Kidney (tissue), 22 donors: ENCODE data around the gene TNFSF9. TPM values are rescaled to one million over a fixed set of nuclear protein-coding genes. Genes with fewer than 3 reads are reported as not detected.

ENCODE experiments used
- DNase-seq, 5 donors: peaks; one replicate each; pipeline ENCODE4 v3.0.0-alpha.2; 2013 to 2020
- FAIRE-seq: peaks from 2 replicates; lab custom pipeline; 2012; peaks lifted over from hg19 to GRCh38; lab: Jason Lieb, UNC
- H3K27ac ChIP-seq, 2 donors: one replicate each; pipeline ENCODE4 v1.7.0; 2013; ENCODE audit warnings: low read depth in 2 of 2, low read length in 2 of 2, inconsistent platforms in 1 of 2
- H3K27me3 ChIP-seq: one replicate; pipeline ENCODE4 v1.7.1; 2013; ENCODE audit warnings: low read length, inconsistent platforms; ENCODE audit not compliant: control insufficient read depth, insufficient read depth
- H3K36me3 ChIP-seq, 3 donors: one replicate each; pipeline versions ENCODE4 v1.7.0 to v1.7.1; 2013; ENCODE audit warnings: low read length in 3 of 3, control low read depth in 1 of 3, inconsistent platforms in 1 of 3; ENCODE audit not compliant: insufficient read depth in 3 of 3, control insufficient read depth in 2 of 3
- H3K4me1 ChIP-seq, 3 donors: one replicate each; pipeline versions ENCODE4 v1.7.0 to v1.7.1; 2013; ENCODE audit warnings: low read length in 3 of 3, inconsistent platforms in 1 of 3, low read depth in 1 of 3; ENCODE audit not compliant: control insufficient read depth in 2 of 3, insufficient read depth in 2 of 3
- H3K4me3 ChIP-seq, 3 donors: one replicate each; pipeline versions ENCODE4 v1.7.0 to v1.8.1; 2013; ENCODE audit warnings: low read length in 3 of 3, control low read depth in 1 of 3, inconsistent platforms in 1 of 3
- H3K9ac ChIP-seq, 3 donors: one replicate each; pipeline versions ENCODE4 v1.7.0 to v1.7.1; 2013; ENCODE audit warnings: low read length in 3 of 3, control low read depth in 1 of 3, inconsistent platforms in 1 of 3
- H3K9me3 ChIP-seq, 3 donors: one replicate each; pipeline versions ENCODE4 v1.7.0 to v1.7.1; 2013; ENCODE audit warnings: low read length in 3 of 3, control low read depth in 1 of 3, inconsistent platforms in 1 of 3; ENCODE audit not compliant: control insufficient read depth in 2 of 3, insufficient read depth in 1 of 3
- intact Hi-C: fragments of 100-400 bp; cut with DNase I; formaldehyde crosslinking; loops from one replicate; pipeline ENCODE4 v1.11.1; 2022
- long read RNA-seq, 10 donors: library from polyadenylated mRNA in 1 of 10; unstranded in 1 of 10; transcript quantifications; one replicate each; pipeline ENCODE4 v2.0.0 and lab custom pipeline, GENCODE V29; 2021 to 2026
- polyA plus RNA-seq: library from polyadenylated mRNA; stranded (reverse); fragments of 350-450 nt; fragmentation: Illumina TruSeq; extraction: RNeasy Lipid Tissue Mini Kit (QIAGEN cat#74804); gene quantifications from one replicate; pipeline ENCODE4 v1.2.3, GENCODE V29; 2014; ENCODE audit warnings: low read depth, low replicate concordance; ENCODE audit not compliant: insufficient read depth
- total RNA-seq: library from RNA; stranded (reverse); fragmentation: NEBNext Ultra II Directional; extraction: Animal tissue kit (Norgen Biotek cat#: 25700); gene quantifications from one replicate; pipeline ENCODE4 v1.2.1, GENCODE V29; 2021
- TF ChIP-seq, protein P1 (sequence below): IDR thresholded peaks from 3 replicates; pipeline ENCODE4 v1.5.1; 2012; ENCODE audit warnings: mild to moderate bottlenecking, moderate library complexity, borderline replicate concordance; ENCODE audit not compliant: insufficient read depth; ENCODE audit errors: extremely low read depth
- donor health status: control.
- donor health status: control.
- donor health status: control.
- donor health status: control.
- donor health status: control.
- donor health status: DM: yes; HTN: yes; CAD: no.
- donor health status: Normal renal cell carcinoma (clear cell type).

TNFSF9 gene, protein sequence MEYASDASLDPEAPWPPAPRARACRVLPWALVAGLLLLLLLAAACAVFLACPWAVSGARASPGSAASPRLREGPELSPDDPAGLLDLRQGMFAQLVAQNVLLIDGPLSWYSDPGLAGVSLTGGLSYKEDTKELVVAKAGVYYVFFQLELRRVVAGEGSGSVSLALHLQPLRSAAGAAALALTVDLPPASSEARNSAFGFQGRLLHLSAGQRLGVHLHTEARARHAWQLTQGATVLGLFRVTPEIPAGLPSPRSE
- total RNA-seq = 1.1 TPM
- 0.62 TPM for polyA plus RNA-seq
- long read RNA-seq, donor 1 = 0 reads
- long read RNA-seq, donor 2 = 0 reads
- long read RNA-seq, donor 3 = 0 reads
- long read RNA-seq, donor 4 = 0 reads
- long read RNA-seq, donor 5 = 0 reads
- long read RNA-seq, donor 6 = 0 reads
- long read RNA-seq, donor 7, partial matches to known transcripts = 0 of 2 reads
- long read RNA-seq, donor 7, other reads (novel, unspliced or antisense) = 0 of 2 reads
- long read RNA-seq, donor 8, partial matches to known transcripts = 0 of 1 reads
- long read RNA-seq, donor 8, other reads (novel, unspliced or antisense) = 0 of 1 reads
- long read RNA-seq, donor 9 = 0 reads
- long read RNA-seq, donor 10 = 0 reads

DNA sequence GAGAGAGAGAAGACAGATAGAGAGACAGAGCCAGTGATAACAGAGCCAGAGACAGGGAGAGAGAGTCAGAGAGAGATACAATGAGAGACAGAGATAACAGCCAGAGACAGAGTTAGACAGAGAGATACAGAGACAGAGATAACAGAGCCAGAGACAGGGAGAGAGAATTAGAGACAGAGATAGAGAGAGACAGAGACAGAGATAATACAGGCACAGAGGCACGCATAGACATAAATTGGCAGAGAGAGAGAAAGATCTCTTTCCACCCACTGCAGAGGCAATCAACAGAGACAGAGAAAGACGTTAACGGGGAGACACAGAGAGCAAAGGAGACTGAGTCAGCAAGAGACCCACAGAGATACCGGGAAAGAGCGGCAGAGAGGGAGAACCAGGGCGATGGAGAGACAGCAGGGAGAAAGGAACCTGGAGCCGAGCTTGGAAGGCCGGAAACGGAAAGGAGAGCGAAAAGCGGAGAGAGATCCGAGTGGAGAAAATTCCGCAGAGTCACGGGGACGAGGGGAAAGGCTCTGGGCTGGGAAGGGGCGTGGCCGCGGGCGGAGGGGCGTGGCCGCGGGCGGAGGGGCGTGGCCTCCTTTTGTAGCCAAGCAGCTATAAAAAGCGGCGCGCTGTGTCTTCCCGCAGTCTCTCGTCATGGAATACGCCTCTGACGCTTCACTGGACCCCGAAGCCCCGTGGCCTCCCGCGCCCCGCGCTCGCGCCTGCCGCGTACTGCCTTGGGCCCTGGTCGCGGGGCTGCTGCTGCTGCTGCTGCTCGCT lies at the start of gene TNFSF9:
TSS of gene TNFSF9 (plus strand) at position 641 of the 777 bp plus-strand sequence. CDS start at position 652, 11 bp downstream.
- H3K4me1 ChIP-seq = peaks cover 0 to 8% (median 6%) of the 10 kb centered on the region in 3 donors
- no peaks in the 10 kb centered on the region for H3K9me3 ChIP-seq
- DNase-seq = peak; percentile 92 to 96 (median 94)
- H3K4me3 ChIP-seq = peak within 1 kb of the TSS; percentile 70 to 89 (median 88)
- H3K27me3 ChIP-seq = peaks cover 14% of the 10 kb centered on the region
- intact Hi-C loops = no loop called here
- H3K36me3 ChIP-seq = no peaks in the 10 kb centered on the region
- no peak within 1 kb of the TSS for H3K27ac ChIP-seq
- TF ChIP-seq, protein P1, sequence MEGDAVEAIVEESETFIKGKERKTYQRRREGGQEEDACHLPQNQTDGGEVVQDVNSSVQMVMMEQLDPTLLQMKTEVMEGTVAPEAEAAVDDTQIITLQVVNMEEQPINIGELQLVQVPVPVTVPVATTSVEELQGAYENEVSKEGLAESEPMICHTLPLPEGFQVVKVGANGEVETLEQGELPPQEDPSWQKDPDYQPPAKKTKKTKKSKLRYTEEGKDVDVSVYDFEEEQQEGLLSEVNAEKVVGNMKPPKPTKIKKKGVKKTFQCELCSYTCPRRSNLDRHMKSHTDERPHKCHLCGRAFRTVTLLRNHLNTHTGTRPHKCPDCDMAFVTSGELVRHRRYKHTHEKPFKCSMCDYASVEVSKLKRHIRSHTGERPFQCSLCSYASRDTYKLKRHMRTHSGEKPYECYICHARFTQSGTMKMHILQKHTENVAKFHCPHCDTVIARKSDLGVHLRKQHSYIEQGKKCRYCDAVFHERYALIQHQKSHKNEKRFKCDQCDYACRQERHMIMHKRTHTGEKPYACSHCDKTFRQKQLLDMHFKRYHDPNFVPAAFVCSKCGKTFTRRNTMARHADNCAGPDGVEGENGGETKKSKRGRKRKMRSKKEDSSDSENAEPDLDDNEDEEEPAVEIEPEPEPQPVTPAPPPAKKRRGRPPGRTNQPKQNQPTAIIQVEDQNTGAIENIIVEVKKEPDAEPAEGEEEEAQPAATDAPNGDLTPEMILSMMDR = no peak
- FAIRE-seq = no peak
- H3K9ac ChIP-seq = peak within 1 kb of the TSS; percentile 39 to 84 (median 69)

DNA sequence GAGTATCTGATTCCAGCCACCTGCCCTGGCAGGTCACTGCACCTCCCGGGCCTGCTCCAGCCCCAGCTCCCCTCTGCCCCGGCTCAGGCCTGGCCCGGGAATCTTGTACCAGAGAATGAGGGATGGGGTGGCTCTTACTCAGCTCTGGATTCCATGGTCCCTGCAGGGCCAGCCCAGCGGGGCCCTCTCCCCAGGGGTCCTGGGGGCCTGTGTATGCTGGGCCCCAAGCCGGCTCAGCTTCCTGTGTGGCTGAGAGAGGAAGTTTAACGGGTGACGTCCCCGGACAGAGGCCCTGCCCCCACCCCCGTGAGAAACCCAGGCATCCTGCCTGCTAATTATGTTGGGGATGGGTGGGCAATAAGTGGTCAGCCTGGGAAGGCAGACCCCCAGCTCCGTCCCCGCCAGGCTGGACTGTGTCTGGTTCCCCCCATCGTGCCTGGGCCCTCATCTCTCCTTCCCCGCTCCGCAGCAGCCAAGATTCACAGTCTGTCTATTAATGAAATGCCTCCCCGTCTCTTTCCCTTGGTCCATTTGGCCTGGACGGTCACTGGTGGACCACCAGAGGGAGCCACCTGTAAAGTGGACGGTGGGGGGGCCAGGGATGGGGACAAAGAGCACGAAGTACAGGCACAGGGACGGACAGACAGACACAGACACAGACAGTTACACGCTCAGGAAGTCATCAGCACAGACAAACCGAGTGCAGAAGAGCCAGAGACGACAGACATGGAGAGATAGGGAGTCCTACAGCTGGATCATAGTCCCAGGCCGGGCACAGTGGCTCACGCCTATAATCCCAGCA lies 49.1 kb upstream of the TNFSF9 start, which contains the start of gene DENND1C:
TSS of gene DENND1C (minus strand) at position 247 of the 802 bp plus-strand sequence. CDS start at position 155, 92 bp downstream.
- Histone ChIP-seq H3K27ac (no peak within 1 kb of the TSS), H3K9me3 (no peaks in the 10 kb centered on the region), H3K36me3 (no peaks in the 10 kb centered on the region), H3K4me1 (no peaks in the 10 kb centered on the region), H3K27me3 (no peaks in the 10 kb centered on the region), H3K4me3 (no peak within 1 kb of the TSS), H3K9ac (no peak within 1 kb of the TSS)
- TF ChIP-seq, protein P1 = peak; percentile 28
- DNase-seq (peak in 3 of 5 donors; percentile 32 to 80 (median 40)), FAIRE-seq (no peak)
- intact Hi-C loops = no loop called here

DNA sequence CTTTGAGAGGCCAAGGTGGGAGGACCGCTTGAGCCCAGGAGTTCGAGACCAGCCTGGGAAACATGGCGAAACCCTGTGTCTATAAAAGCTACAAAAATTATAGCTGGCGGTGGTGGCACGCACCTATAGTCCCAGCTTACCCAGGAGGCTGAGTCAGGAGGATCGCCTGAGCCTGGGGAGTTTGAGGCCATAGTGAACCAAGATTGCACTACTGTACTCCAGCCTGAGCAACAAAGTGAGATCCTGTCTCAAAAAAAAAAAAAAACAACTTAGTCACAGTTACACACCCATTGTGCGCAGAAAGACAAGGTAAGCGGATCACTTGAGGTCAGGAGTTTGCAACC lies 48.5 kb upstream of the TNFSF9 start:
- TF ChIP-seq, protein P1 = no peak
- Histone ChIP-seq H3K27me3 (no peaks in the 10 kb centered on the region), H3K27ac (no peak overlapping the region), H3K36me3 (no peaks in the 10 kb centered on the region), H3K9ac (no peak overlapping the region), H3K4me1 (no peaks in the 10 kb centered on the region), H3K4me3 (no peak overlapping the region), H3K9me3 (no peaks in the 10 kb centered on the region)
- intact Hi-C loops = no loop called here
- DNase-seq (no peak), FAIRE-seq (no peak)
